Mesendoderm (in vitro differentiated cells): ENCODE data around the gene WNT1.
A peak's percentile ranks its signal among the peaks of the same experiment; 100 is the strongest.

Source experiments
- DNase-seq: peaks from one replicate; pipeline ENCODE4 v3.0.0; 2013
- H2AK5ac ChIP-seq: 2 replicates; pipeline ENCODE4 v1.6.1; 2013; ENCODE audit warnings: low read length, inconsistent platforms
- H2BK120ac ChIP-seq: 2 replicates; pipeline ENCODE4 v1.6.1; 2013; ENCODE audit warnings: low read depth, mild to moderate bottlenecking, low read length, moderate library complexity, mixed read lengths
- H2BK15ac ChIP-seq: replicated peaks from 2 replicates; pipeline ENCODE4 v1.6.1; 2013; ENCODE audit warnings: low read depth, mild to moderate bottlenecking, moderate library complexity
- H2BK5ac ChIP-seq: 2 replicates; pipeline ENCODE4 v1.6.1; 2013; ENCODE audit warnings: low read length, inconsistent platforms
- H3K18ac ChIP-seq: 2 replicates; pipeline ENCODE4 v1.6.1; 2013; ENCODE audit warnings: mild to moderate bottlenecking, low read length, mixed read lengths
- H3K23ac ChIP-seq: one replicate; pipeline ENCODE4 v1.6.1; 2013; ENCODE audit warnings: low read length
- H3K27ac ChIP-seq: 2 replicates; pipeline ENCODE4 v1.5.1; 2013; ENCODE audit warnings: low read depth, mild to moderate bottlenecking, inconsistent platforms, low read length, moderate library complexity
- H3K27me3 ChIP-seq: 2 replicates; pipeline ENCODE4 v1.6.1; 2013; ENCODE audit warnings: low read length, control low read depth, mild to moderate bottlenecking, inconsistent platforms; ENCODE audit not compliant: insufficient read depth, poor library complexity
- H3K36me3 ChIP-seq: 2 replicates; pipeline ENCODE4 v1.6.1; 2013; ENCODE audit warnings: low read length, inconsistent platforms; ENCODE audit not compliant: control insufficient read depth, insufficient read depth
- H3K4ac ChIP-seq: one replicate; pipeline ENCODE4 v1.6.1; 2013; ENCODE audit warnings: low read depth, mild to moderate bottlenecking, low read length, moderate library complexity
- H3K4me1 ChIP-seq: 2 replicates; pipeline ENCODE4 v1.6.1; 2013; ENCODE audit warnings: low read depth, low read length, inconsistent platforms; ENCODE audit not compliant: control insufficient read depth
- H3K4me2 ChIP-seq: 2 replicates; pipeline ENCODE4 v1.6.1; 2013; ENCODE audit warnings: low read length
- H3K4me3 ChIP-seq: 2 replicates; pipeline ENCODE4 v1.5.1; 2013; ENCODE audit warnings: mild to moderate bottlenecking, low read length
- H3K56ac ChIP-seq: one replicate; pipeline ENCODE4 v1.6.1; 2013; ENCODE audit warnings: low read length
- H3K79me1 ChIP-seq: 2 replicates; pipeline ENCODE4 v1.6.1; 2013; ENCODE audit warnings: low read length, inconsistent platforms
- H3K79me2 ChIP-seq: 2 replicates; pipeline ENCODE4 v1.6.1; 2013; ENCODE audit warnings: mild to moderate bottlenecking, low read length; ENCODE audit not compliant: control insufficient read depth, insufficient read depth
- H3K9ac ChIP-seq: 2 replicates; pipeline ENCODE4 v1.6.1; 2013; ENCODE audit warnings: low read length, inconsistent platforms
- H4K5ac ChIP-seq: one replicate; pipeline ENCODE4 v1.6.1; 2013; ENCODE audit warnings: low read length
- H4K8ac ChIP-seq: one replicate; pipeline ENCODE4 v1.6.1; 2013; ENCODE audit warnings: low read depth, mild to moderate bottlenecking, control low read depth, low read length, moderate library complexity
- WGBS: extraction: QIAGEN DNeasy Blood & Tissue Kit; methylation state at CpG from one replicate; pipeline ENCODE4 v1.1.7; 2013; ENCODE audit warnings: low lambda C conversion rate, missing lambda C conversion rate; ENCODE audit not compliant: insufficient coverage; ENCODE audit errors: extremely low coverage; 5-methylcytosine and 5-hydroxymethylcytosine counted together

The WNT1 gene

GRCh38 chr12:49019120-49019430, 41.0 kb downstream of the WNT1 start:
- Histone ChIP-seq H3K4me2 (peak overlapping the region; percentile 70), H3K27ac (peak overlapping the region; percentile 50), H2BK15ac (no peak overlapping the region), H2BK120ac (no peak overlapping the region), H3K4me1 (no peaks in the 10 kb centered on the region), H3K23ac (no peak overlapping the region), H2AK5ac (no peak overlapping the region), H3K18ac (no peak overlapping the region), H4K5ac (no peak overlapping the region), H3K4me3 (peak overlapping the region; percentile 59), H3K79me1 (no peaks in the 10 kb centered on the region), H3K27me3 (no peaks in the 10 kb centered on the region), H4K8ac (no peak overlapping the region), H3K4ac (no peak overlapping the region), H2BK5ac (peak overlapping the region; percentile 69), H3K9ac (peak overlapping the region; percentile 88), H3K79me2 (no peaks in the 10 kb centered on the region), H3K56ac (peak overlapping the region; percentile 93), H3K36me3 (peaks cover 13% of the 10 kb centered on the region)
- peak; percentile 16 for DNase-seq
- WGBS: no CpG with 5 or more reads among the region's 8 CpGs

- H3K9ac ChIP-seq: peak overlapping the region; percentile 28
- H3K56ac ChIP-seq: peak overlapping the region; percentile 73
- no peak overlapping the region for H2BK5ac ChIP-seq
- no peak overlapping the region for H3K4me2 ChIP-seq
- H3K36me3 ChIP-seq: peaks cover 14% of the 10 kb centered on the region
- H3K23ac ChIP-seq: no peak overlapping the region
- no peak overlapping the region for H3K18ac ChIP-seq
- no peak overlapping the region for H2BK120ac ChIP-seq
- H3K4me1 ChIP-seq: no peaks in the 10 kb centered on the region
- no peak overlapping the region for H3K27ac ChIP-seq
- no peak overlapping the region for H4K8ac ChIP-seq
- peak overlapping the region; percentile 44 for H3K4ac ChIP-seq
- no peaks in the 10 kb centered on the region for H3K27me3 ChIP-seq
- DNase-seq: peak; percentile 71
- no peaks in the 10 kb centered on the region for H3K79me2 ChIP-seq
- H4K5ac ChIP-seq: no peak overlapping the region
- no CpG with 5 or more reads among the region's 10 CpGs for WGBS
- no peak overlapping the region for H3K4me3 ChIP-seq
- no peaks in the 10 kb centered on the region for H3K79me1 ChIP-seq
- H2BK15ac ChIP-seq: no peak overlapping the region
- no peak overlapping the region for H2AK5ac ChIP-seq
Measured at GRCh38 chr12:49019443-49020324, 41.6 kb downstream of the WNT1 start.

- no CpG with 5 or more reads among the region's 6 CpGs for WGBS
- no peak overlapping the region for H3K4me2 ChIP-seq
- no peak overlapping the region for H2BK120ac ChIP-seq
- no peak overlapping the region for H3K18ac ChIP-seq
- H3K36me3 ChIP-seq: peaks cover 19% of the 10 kb centered on the region
- H3K4me1 ChIP-seq: no peaks in the 10 kb centered on the region
- H3K27me3 ChIP-seq: no peaks in the 10 kb centered on the region
- no peak overlapping the region for H2BK15ac ChIP-seq
- H2BK5ac ChIP-seq: no peak overlapping the region
- H3K9ac ChIP-seq: no peak overlapping the region
- H4K5ac ChIP-seq: no peak overlapping the region
- no peak for DNase-seq
- H3K4me3 ChIP-seq: no peak overlapping the region
- no peaks in the 10 kb centered on the region for H3K79me2 ChIP-seq
- H3K23ac ChIP-seq: no peak overlapping the region
- H3K79me1 ChIP-seq: no peaks in the 10 kb centered on the region
- no peak overlapping the region for H4K8ac ChIP-seq
- H3K27ac ChIP-seq: no peak overlapping the region
- H2AK5ac ChIP-seq: no peak overlapping the region
- no peak overlapping the region for H3K56ac ChIP-seq
- no peak overlapping the region for H3K4ac ChIP-seq
Measured at GRCh38 chr12:49020441-49020840, 42.3 kb downstream of the WNT1 start.

GRCh38 chr12:49021292-49021915, 43.3 kb downstream of the WNT1 start:
- no CpG with 5 or more reads among the region's 11 CpGs for WGBS
- H3K23ac ChIP-seq: no peak overlapping the region
- peaks cover 22% of the 10 kb centered on the region for H3K36me3 ChIP-seq

GRCh38 chr12:49022558-49023178, 44.5 kb downstream of the WNT1 start:
- Histone ChIP-seq H3K36me3 (peaks cover 25% of the 10 kb centered on the region), H3K79me1 (no peaks in the 10 kb centered on the region), H3K56ac (no peak overlapping the region), H2BK15ac (no peak overlapping the region), H3K27me3 (no peaks in the 10 kb centered on the region), H4K8ac (no peak overlapping the region), H3K4me1 (no peaks in the 10 kb centered on the region), H3K4me3 (no peak overlapping the region), H3K27ac (no peak overlapping the region), H4K5ac (no peak overlapping the region), H3K18ac (no peak overlapping the region), H3K79me2 (no peaks in the 10 kb centered on the region), H3K4me2 (no peak overlapping the region), H3K4ac (no peak overlapping the region), H2BK120ac (no peak overlapping the region), H3K9ac (no peak overlapping the region), H3K23ac (no peak overlapping the region), H2AK5ac (no peak overlapping the region), H2BK5ac (no peak overlapping the region)
- no peak for DNase-seq
- WGBS: no CpG with 5 or more reads among the region's 15 CpGs

More at GRCh38 chr12:49021292-49021915, 43.3 kb downstream of the WNT1 start:
- Histone ChIP-seq H3K56ac (no peak overlapping the region), H2BK120ac (no peak overlapping the region), H3K4me2 (no peak overlapping the region), H3K27ac (no peak overlapping the region), H2BK5ac (no peak overlapping the region), H3K79me1 (no peaks in the 10 kb centered on the region), H3K79me2 (no peaks in the 10 kb centered on the region), H3K18ac (no peak overlapping the region), H2AK5ac (no peak overlapping the region), H2BK15ac (no peak overlapping the region), H3K9ac (no peak overlapping the region), H3K27me3 (no peaks in the 10 kb centered on the region), H3K4me1 (no peaks in the 10 kb centered on the region), H3K4me3 (no peak overlapping the region), H3K4ac (no peak overlapping the region), H4K5ac (no peak overlapping the region), H4K8ac (no peak overlapping the region)
- DNase-seq: no peak
